NOMO-1 (cell line): ENCODE measurements around the gene DNA2.
"Not testable (repeated sequence)": the region's sequence is repeated elsewhere in the genome, so short reads cannot be mapped to it uniquely, and the experiment has no call there.

Source experiments
- DNase-seq, 2 experiments: peaks; one replicate each; lab custom pipeline; 2025; ENCODE audit not compliant: unreplicated experiment in 2 of 2; lab: John Stamatoyannopoulos, UW

The DNA2 gene, protein sequence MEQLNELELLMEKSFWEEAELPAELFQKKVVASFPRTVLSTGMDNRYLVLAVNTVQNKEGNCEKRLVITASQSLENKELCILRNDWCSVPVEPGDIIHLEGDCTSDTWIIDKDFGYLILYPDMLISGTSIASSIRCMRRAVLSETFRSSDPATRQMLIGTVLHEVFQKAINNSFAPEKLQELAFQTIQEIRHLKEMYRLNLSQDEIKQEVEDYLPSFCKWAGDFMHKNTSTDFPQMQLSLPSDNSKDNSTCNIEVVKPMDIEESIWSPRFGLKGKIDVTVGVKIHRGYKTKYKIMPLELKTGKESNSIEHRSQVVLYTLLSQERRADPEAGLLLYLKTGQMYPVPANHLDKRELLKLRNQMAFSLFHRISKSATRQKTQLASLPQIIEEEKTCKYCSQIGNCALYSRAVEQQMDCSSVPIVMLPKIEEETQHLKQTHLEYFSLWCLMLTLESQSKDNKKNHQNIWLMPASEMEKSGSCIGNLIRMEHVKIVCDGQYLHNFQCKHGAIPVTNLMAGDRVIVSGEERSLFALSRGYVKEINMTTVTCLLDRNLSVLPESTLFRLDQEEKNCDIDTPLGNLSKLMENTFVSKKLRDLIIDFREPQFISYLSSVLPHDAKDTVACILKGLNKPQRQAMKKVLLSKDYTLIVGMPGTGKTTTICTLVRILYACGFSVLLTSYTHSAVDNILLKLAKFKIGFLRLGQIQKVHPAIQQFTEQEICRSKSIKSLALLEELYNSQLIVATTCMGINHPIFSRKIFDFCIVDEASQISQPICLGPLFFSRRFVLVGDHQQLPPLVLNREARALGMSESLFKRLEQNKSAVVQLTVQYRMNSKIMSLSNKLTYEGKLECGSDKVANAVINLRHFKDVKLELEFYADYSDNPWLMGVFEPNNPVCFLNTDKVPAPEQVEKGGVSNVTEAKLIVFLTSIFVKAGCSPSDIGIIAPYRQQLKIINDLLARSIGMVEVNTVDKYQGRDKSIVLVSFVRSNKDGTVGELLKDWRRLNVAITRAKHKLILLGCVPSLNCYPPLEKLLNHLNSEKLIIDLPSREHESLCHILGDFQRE

DNA sequence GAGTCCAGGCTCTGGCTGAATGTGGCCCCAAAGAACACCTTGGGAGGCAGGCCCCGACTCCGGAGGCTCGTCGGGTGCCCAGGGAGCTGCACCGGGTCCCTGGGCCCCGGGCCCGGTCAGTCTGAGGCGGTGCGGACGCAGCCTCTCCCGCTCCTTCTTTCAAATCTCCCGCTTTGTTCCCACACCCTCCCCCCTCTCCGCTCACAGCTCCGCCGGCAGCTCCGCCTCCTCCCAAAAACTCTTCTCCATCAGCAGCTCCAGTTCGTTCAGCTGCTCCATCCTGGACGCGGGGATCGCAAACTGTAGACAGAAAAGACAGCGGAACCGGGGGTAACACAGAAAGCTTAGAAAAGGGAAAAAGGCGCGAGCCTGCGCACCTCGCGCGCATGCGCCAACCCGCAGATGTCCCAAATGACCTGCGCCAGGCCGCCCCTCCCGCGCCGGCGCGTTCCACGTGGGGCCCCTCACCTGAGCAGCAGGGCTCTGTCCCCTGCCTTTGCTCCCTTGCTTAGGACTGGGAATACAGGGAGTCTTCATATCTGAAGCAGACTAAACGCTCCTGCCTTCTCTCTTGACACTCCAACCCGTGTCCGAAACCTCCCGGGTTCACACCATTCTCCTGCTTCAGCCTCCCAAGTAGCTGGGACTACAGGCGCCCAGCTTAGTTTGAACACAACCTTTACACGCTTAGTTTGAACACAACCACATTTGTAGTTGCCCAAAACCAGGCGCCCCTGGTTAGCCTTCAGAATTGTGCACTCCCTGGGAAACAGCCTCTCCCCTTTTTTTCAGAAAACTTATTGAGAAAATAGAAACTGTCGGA is at the start of gene DNA2:
Gene DNA2, minus strand, starts transcription at position 388 of the 823 bp plus-strand sequence. Its CDS starts 109 bp downstream, at position 279.
- DNase-seq = peak; percentile 69

DNA sequence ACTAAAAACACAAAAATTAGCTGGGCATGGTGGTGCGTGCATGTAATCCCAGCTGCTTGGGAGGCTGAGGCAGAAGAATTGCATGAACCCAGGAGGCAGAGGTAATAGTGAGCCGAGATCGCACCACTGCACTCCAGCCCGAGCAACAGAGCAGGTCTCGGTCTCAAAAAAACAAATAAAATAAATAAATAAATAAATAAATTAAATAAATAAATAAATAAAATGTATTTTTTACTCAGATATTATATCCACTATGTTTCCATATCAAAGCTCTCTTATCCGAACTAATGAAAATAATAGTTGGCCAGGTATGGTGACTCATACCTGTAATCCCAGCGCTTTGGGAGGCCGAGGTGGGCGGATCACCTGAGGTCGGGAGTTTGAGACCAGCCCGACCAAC is 46.8 kb upstream of the DNA2 start:
- DNase-seq = not testable (repeated sequence)

DNA sequence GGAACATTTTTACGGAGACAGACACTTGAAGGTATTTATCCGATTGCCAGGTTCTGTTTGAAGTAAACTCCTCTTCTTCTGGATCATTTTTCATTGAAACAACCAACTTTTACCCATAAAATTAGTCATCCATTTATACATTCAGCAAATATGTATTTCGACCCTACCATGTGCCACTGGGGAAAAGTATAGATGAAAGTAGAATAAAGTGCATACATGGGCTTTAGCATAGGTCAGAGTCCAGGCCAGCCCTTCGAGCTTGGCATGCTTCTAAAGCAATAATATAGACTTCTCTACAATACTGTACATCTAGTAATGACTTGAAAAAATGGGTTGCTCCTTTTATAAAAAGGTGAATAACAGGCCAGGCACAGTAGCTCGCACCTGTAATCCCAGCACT is 45.4 kb upstream of the DNA2 start:
- no peak for DNase-seq

DNA sequence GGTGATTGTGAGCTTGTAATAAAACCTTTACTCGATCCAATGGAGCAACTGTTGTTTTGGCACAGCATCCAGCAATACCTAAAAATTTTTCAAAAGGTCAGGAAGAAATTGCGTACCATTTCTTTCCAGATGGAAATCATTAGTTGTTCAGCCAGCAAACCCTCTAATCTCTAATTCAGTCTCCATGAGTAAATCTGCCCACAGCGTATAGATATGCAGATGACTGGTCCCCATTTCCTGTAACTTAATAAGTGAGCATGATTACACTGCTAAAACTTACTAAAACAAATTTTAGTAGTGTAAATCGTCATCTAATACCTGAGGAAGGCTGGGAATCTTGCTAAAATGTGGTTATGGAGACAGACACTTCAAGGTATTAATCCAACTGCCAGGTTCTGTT is 45.0 kb upstream of the DNA2 start:
- DNase-seq = no peak

DNA sequence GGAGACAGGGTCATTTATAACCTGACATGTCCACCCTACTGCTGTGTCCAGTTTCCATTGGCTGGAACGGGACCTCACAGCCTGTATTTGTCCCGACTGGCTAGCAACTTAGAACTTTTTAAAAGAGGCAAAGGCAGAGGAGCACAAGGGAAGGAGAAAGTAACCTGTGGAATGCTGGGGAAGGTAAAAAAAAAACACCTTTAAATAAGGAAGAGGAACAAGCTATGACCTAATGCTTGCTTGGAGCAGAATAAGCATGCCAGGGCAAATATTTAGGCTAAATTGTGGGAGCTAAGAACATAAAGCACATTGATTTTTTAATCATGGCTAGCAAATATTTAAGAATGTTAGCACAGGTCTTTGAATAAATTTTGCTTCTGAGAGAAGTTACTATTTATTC is 44.4 kb upstream of the DNA2 start:
- not testable (repeated sequence) for DNase-seq

DNA sequence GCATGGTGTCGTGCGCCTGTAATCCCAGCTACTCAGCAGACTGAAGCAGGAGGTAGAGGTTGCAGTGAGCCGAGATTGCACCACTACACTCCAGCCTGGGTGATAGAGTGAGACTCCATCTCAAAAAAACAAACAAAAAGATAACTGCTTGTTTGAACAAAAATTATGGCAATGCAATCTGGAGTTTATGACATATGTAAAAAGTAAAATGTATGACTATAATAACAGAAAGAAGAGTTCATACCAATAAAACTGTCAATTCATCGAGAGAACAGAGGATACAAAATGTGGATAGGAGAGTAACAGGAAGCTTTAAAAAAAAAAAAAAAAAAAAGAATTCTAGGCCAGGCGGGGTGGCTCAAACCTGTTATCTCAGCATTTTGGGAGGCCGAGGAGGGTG is 36.3 kb upstream of the DNA2 start:
- DNase-seq = no peak

DNA sequence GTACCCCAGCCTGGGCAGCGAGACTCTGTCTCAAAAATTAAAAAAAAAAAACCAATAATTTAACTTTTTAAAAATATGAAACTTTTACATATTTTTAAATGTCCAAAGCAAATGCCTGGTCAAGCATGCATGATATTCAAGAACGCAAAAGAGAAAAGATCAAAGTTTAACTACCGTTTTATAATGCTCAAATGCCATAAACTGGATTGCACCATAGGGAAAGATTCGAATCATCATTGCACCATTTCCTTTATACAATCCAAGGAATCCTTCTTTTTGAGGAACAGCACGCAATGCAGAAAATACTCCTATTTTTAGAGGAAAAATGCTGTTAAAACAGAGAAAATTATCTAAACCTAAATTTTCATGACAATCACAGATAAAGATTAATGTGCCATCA is 34.6 kb upstream of the DNA2 start:
- DNase-seq = no peak

DNA sequence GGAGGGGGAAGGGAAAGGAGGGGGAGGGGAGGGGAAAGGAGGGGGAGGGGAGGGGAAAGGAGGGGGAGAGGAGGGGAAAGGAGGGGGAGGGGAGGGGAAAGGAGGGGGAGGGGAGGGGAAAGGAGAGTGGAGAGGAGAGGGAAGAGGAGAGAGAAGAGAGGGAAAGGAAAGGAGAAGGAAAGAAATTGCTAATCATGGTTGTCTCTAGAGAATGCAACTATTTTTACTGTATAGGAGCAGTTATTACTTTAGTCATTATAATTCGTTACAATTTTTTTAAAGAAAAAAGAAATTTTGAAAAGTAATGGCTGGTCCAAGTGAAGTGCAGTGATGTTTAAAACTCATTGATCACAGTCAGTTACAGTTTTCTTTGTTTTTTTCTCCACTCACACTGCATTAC is 31.1 kb upstream of the DNA2 start:
- DNase-seq = no peak

DNA sequence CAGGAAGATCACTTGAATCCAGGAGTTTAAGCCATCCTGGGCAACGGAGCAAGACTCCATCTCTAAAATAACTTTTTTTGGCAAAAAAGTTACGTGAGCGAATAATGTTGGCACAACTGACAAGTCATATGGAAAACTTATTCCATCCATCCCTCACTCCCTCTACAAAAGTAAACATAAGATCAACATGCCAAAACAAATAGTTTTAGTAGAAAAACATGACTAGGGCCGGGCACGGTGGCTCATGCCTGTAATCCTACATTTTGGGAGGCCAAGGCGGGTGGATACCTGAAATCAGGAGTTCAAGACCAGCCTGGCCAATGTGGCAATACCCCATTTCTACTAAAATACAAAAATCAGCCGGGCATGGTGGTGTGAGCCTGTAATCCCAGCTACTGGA is 29.9 kb upstream of the DNA2 start:
- no peak for DNase-seq

DNA sequence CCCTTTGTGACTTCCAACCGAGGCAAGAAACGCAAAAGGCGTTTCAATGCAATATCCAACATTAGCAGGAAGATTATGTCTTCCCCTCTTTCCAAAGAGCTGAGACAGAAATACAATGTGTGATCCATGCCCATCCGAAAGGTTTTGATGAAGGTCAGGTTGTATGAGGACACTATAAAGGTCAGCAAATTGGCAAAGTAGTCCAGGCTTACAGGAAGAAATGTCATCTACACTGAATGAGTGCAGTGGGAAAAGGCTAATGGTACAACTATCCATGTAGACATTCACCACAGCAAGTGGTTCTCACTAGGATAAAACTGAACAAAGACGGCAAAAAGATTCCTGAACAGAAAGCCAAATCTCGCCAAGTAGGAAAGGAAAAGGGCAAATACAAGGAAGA is 27.8 kb upstream of the DNA2 start:
- DNase-seq = no peak

DNA sequence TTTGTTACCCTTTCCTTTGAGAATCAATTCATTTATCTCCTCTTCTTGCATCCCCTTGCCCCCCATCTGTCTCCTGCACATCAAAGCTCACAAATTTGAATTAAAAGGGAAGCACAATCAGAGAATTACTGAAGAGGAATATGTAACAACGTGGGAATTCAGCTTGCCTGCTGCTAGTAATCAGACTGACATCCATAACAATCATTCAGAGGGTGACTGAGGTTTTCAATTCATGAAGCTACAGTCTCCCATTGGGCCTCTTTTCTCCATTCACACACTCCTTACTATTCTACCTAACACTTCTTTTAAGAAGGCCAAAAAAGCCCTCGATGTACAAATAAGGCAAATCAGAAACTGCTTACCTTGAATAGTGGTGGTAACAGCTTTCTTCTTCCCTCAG is 24.3 kb upstream of the DNA2 start:
- DNase-seq = no peak

DNA sequence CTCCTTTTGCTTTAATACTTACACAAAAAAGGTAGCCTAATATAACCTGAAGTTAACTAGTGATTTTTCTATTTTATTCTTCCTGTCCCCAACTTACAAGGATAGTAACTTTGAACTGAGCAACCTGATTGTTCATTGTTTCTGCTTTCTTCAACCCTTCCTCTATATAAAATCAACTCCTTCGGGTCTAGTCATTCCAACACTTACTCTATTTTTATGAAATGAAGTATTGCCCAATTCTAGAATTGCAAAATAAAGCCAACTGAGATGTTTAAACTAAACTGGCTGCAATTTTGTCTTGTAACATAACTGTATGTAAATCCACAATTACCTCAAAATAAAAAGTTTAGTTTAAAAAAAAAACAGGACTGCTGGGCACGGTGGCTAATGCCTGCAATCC is 20.3 kb upstream of the DNA2 start:
- peak; percentile 13 to 71 for DNase-seq

DNA sequence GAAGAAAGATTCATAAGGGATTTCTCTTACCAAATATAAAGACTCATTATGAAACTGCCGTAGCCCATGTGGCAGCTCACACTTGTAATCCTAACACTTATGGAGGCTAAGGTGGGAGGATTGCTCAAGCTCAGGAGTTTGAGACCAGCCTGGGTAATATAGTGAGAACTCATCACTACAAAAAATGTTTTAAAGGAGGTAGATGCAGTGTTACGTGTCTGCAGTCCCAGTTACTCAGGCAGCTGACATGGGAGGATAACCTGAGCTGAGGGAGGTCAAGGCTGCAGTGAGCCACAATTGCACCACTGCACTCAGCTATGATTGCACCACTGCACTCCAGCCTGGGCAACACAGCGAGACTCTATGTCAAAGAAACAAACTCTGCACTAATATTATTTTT is 18.1 kb upstream of the DNA2 start:
- DNase-seq = no peak

DNA sequence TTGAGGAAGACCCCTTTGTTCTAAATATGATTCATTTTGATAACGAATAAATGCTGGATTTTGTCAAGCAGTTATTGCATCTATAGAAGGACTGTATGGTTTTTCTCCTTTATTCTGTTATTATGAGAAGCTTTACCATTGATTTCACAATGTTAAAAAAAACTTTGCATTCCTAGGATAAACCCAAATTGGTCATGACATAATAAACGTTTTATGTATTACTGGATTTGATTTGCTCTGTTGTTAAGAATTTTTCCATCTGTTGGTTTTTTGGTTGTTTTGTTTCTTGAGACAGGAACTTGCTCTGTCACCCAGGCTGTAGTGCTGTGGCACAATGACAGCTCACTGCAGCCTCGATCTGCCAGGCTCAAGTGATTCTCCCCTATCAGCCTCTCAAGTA is 2.2 kb upstream of the DNA2 start:
- no peak for DNase-seq

DNA sequence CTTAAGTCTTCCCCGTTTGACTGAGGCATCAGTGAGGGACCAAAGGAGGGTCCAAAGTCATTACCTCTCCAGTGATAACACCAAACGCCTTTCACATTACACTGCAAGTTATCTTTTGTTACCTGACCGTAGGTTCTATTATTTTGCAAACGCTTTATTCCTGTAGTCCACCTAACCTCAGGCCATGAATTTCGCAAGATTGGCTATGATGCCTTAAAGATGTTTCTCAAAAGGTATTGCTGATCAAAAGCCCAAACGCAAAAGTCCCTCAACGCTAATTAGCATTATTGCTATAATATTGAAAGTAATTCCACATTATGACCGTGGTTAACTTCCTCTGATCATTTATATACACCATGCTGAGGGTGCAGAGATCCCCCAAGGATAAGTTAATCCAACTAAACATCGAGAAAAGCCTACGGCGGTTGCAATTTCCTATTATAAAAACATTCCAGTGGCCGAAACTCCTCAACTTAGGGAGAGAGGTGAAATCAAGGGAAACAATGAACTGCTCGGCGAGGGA is 649 bp downstream of the DNA2 start:
- no peak for DNase-seq

DNA sequence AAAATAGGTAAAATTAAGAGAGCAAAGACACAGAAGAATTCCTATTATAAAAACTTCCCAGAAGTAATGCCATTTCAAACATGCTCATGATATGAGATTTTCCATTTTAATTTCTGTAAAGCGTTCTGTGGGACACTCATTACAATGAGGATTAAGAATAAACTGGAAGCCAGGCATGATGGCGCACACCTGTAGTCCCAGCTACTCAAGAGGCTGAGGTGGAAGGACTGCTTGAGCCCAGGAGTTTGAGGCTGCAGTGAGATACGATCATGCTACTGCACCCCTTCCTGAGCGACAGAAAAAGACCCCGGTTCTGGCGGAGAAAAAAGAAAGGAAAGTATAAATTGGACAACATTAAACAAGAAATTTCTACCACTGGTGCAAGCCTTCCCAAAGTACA is 1.5 kb downstream of the DNA2 start:
- DNase-seq = no peak

DNA sequence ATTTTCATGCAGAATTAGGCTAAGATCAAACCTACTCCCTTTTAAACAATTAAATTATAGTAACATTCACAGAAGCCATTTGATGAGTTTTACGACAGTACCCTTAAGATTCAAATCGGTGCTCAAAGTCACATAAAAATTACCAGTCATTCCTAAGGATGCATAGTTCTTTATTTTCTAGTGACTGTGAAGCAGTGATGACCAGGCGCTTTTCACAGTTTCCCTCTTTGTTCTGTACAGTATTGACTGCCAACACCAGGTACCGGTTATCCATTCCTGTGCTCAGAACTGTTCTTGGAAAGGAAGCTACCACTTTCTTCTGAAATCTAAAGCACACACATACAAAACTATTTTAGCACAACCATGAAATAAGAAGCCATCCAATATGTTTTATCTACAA is 1.9 kb downstream of the DNA2 start:
- no peak for DNase-seq

DNA sequence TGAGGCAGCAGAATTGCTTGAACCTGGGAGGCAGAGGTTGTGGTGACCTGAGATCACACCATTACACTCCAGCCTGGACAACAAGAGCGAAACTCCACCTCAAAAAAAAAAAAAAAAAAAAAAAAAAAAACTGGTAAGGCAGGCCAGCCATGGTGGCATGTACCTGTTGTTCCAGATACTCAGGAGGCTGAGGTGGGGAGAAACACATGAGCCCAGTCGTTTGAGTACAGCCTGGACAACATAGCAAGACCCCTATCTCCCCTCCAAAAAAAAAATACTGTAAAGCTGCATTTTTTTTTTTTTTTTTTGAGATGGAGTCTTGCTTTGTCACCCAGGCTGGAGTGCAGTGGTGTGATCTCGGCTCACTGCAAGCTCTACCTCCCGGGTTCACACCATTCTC is 7.0 kb downstream of the DNA2 start:
- DNase-seq = not testable (repeated sequence)

DNA sequence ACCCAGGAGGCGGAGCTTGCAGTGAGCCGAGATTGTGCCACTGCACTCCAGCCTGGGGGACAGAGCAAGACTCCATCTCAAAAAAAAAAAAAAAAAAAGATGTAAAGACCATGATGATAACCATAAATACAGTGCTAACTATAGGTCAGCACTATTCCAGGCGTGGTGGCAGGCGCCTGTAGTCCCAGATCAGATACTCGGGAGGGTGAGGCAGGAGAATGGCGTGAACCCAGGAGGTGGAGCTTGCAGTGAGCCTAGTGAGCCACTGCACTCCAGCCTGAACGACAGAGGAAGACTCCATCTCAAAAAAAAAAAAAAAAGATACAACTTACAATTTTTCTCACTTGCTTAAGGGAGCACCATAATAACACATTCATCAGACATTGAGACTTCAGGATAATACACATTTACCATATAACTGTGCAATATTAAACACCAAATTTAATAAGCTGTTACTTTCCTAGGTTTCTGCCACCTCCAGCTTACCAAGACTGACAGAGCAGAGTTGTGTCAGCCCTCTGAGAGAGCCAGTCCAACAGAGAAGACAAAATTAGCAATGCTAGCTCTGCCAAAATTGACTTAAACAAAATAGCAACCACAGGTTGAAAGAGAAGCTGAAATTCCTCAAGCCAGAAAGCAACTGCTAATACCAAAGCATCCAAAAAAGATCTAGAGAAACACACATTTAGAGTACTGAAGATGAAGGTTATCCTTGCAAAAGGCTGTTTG is 8.2 kb downstream of the DNA2 start:
- no peak for DNase-seq

DNA sequence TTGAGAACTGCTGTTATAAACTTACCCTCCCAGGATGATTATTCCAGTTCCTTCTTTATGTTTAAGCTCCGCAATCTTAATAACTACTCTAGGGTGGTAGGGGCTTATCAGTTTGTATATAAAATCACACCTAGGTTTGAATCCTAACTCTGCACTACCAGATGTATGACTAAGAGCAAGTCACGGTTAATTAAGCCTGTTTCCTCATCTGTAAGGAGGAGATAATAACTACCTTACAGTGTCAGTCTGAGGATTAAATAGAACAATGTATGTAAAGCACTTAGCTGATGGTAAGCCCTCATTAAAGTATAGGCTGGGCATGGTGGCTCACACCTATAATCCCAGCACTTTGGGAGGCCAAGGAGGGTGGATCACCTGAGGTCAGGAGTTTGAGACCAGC is 9.2 kb downstream of the DNA2 start:
- DNase-seq = no peak
